ENCODE measurements around the gene PAX3. TPM values are rescaled to one million over a fixed set of nuclear protein-coding genes. Genes with fewer than 3 reads are reported as not detected.
A peak's percentile ranks its signal among the peaks of the same experiment; 100 is the strongest.

The PAX3 gene
- total and polyA plus RNA-seq, 4 donors = not detected

DNA sequence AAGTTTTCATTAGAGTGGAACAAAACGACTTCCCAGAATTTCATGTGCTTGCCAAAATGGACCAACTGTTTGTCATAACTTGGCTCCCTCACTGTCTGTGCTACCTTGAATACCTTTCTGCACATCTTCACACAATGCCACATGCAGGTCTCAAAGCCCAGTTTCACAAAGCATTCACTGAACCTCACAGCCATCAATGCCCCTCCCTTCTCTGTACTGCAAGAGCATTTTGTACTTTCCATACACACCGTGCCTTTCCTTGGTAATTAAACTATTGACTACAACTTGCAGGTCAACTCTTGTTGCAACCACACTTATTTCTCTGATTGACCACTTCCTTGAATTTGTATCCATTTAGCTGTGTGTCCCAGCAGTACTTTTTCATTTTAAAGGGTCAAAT is 50.5 kb downstream of the PAX3 start:
- Histone ChIP-seq H3K36me3 (ENCODE audit: control insufficient read depth in 4 of 4, insufficient read depth in 4 of 4, low read length in 4 of 4) (no peaks in the 10 kb centered on the region), H3K4me1 (ENCODE audit: control insufficient read depth in 5 of 5, insufficient read depth in 5 of 5, low read length in 5 of 5) (no peaks in the 10 kb centered on the region), H3K27me3 (ENCODE audit: control insufficient read depth in 3 of 3, insufficient read depth in 3 of 3, low read length in 2 of 3) (peaks cover 0 to 22% (median 11%) of the 10 kb centered on the region in 3 donors), H3K4me3 (no peak overlapping the region), H3K9ac (ENCODE audit: insufficient read depth in 1 of 2, low read length in 2 of 2) (no peak overlapping the region), H3K9me3 (ENCODE audit: control insufficient read depth in 4 of 4, insufficient read depth in 3 of 4, low read length in 3 of 4) (no peaks in the 10 kb centered on the region), H3K27ac (ENCODE audit: low read depth in 1 of 2, low read length in 1 of 2) (no peak overlapping the region)
- ATAC-seq (ENCODE audit: insufficient read depth, low FRiP score) = no peak
- no peak for DNase-seq
- WGBS, 2 donors = 63 to 65% methylated on average over 2 of the region's 2 CpGs
- TF ChIP-seq, protein P1, sequence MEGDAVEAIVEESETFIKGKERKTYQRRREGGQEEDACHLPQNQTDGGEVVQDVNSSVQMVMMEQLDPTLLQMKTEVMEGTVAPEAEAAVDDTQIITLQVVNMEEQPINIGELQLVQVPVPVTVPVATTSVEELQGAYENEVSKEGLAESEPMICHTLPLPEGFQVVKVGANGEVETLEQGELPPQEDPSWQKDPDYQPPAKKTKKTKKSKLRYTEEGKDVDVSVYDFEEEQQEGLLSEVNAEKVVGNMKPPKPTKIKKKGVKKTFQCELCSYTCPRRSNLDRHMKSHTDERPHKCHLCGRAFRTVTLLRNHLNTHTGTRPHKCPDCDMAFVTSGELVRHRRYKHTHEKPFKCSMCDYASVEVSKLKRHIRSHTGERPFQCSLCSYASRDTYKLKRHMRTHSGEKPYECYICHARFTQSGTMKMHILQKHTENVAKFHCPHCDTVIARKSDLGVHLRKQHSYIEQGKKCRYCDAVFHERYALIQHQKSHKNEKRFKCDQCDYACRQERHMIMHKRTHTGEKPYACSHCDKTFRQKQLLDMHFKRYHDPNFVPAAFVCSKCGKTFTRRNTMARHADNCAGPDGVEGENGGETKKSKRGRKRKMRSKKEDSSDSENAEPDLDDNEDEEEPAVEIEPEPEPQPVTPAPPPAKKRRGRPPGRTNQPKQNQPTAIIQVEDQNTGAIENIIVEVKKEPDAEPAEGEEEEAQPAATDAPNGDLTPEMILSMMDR (IDR thresholded peaks at IDR 0.05; ENCODE audit: control extremely low read depth, extremely low read depth) = no peak

DNA sequence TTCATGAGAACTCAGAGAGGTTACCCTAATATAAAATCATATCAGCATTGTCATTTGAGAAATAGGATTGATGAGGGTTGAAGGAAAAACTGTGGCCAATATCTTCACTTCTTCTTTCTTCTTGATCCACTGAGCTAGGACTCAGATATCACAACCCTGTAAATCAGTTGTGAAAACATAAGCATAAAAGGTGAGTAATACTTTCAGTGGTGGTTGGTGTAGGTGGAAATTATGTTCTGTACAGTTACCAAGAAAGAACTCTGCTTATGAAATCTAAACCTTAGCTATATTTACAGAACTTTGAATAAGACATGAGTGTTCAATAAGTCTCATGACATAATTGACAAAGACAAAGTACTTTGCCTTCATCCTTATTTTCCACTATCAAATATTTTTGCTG is 56.3 kb downstream of the PAX3 start:
- Histone ChIP-seq H3K9ac (ENCODE audit: insufficient read depth in 1 of 2, low read length in 2 of 2) (no peak overlapping the region), H3K27ac (ENCODE audit: low read depth in 1 of 2, low read length in 1 of 2) (no peak overlapping the region), H3K9me3 (ENCODE audit: control insufficient read depth in 4 of 4, insufficient read depth in 3 of 4, low read length in 3 of 4) (no peaks in the 10 kb centered on the region), H3K27me3 (ENCODE audit: control insufficient read depth in 3 of 3, insufficient read depth in 3 of 3, low read length in 2 of 3) (peaks cover 0 to 76% (median 67%) of the 10 kb centered on the region in 3 donors), H3K36me3 (ENCODE audit: control insufficient read depth in 4 of 4, insufficient read depth in 4 of 4, low read length in 4 of 4) (no peaks in the 10 kb centered on the region), H3K4me1 (ENCODE audit: control insufficient read depth in 5 of 5, insufficient read depth in 5 of 5, low read length in 5 of 5) (no peaks in the 10 kb centered on the region), H3K4me3 (no peak overlapping the region)
- DNase-seq (no peak), ATAC-seq (ENCODE audit: insufficient read depth, low FRiP score) (no peak)
- TF ChIP-seq, protein P1 (IDR thresholded peaks at IDR 0.05; ENCODE audit: control extremely low read depth, extremely low read depth) = no peak

DNA sequence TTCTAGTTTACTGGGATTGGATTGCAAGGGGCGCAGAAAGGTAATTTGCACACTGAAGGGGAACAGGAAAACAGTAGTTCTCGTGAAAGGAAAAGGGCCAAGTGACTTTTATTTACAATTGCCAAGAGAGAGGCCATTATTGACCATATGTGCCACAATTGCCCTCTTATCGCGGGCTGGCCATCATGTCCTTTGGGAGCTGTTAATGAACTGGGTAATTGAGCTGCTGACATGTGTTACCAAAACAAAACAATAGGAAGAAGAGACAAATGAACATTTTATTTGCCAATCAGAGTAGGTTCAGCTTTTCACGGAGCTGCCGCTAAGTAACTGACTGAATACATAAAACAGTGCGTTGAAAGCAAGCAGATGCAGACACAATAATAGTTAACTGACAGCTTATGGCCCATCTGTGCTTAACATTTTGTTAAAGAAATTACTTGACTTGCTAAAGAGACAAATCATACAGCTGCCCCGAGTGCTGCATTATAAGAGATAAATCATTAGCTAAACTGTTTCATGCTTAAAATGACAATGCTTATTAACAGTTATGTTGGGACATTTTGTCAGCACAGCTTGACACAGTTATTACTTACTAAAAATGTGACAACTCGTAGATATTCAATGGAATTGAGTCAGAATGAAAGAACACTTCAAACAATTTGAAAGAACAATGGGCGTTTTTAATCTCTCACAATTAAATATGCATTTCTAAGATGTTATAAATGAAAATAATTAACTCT is 57.5 kb downstream of the PAX3 start:
- Histone ChIP-seq H3K27me3 (ENCODE audit: control insufficient read depth in 3 of 3, insufficient read depth in 3 of 3, low read length in 2 of 3) (peaks cover 0 to 84% (median 74%) of the 10 kb centered on the region in 3 donors), H3K4me1 (ENCODE audit: control insufficient read depth in 5 of 5, insufficient read depth in 5 of 5, low read length in 5 of 5) (no peaks in the 10 kb centered on the region), H3K9ac (ENCODE audit: insufficient read depth in 1 of 2, low read length in 2 of 2) (no peak overlapping the region), H3K9me3 (ENCODE audit: control insufficient read depth in 4 of 4, insufficient read depth in 3 of 4, low read length in 3 of 4) (no peaks in the 10 kb centered on the region), H3K27ac (ENCODE audit: low read depth in 1 of 2, low read length in 1 of 2) (no peak overlapping the region), H3K4me3 (no peak overlapping the region), H3K36me3 (ENCODE audit: control insufficient read depth in 4 of 4, insufficient read depth in 4 of 4, low read length in 4 of 4) (no peaks in the 10 kb centered on the region)
- ATAC-seq (ENCODE audit: insufficient read depth, low FRiP score) (no peak), DNase-seq (peak in 2 of 3 donors; percentile 24 to 28)
- 11 to 16% methylated on average over 10 of the region's 10 CpGs for WGBS, 2 donors
- TF ChIP-seq, protein P1 (IDR thresholded peaks at IDR 0.05; ENCODE audit: control extremely low read depth, extremely low read depth) = no peak

DNA sequence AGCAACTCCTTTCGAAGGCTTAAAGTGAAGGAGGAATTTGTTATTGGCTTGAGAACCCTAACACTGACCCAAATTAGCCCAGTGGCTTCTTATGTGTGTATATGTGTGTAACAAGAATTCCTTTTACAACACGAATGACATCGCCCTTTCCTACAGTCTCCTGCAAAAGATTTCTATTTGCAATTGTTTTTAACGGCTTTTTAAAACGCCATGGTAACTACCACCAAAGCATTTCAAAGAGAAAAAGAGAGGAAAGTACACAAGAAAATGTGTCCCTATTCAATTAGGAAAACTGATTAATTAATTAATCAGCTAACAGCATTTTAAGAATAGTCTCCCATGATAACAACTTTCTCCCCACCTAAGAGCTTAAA is 58.1 kb downstream of the PAX3 start:
- no peak overlapping the region for H3K4me3 ChIP-seq
- no peaks in the 10 kb centered on the region for H3K9me3 ChIP-seq (ENCODE audit: control insufficient read depth in 4 of 4, insufficient read depth in 3 of 4, low read length in 3 of 4)
- H3K36me3 ChIP-seq (ENCODE audit: control insufficient read depth in 4 of 4, insufficient read depth in 4 of 4, low read length in 4 of 4) = no peaks in the 10 kb centered on the region
- WGBS, 2 donors = 21 to 22% methylated on average over 5 of the region's 5 CpGs
- H3K9ac ChIP-seq (ENCODE audit: insufficient read depth in 1 of 2, low read length in 2 of 2) = no peak overlapping the region
- no peak for ATAC-seq (ENCODE audit: insufficient read depth, low FRiP score)
- H3K27ac ChIP-seq (ENCODE audit: low read depth in 1 of 2, low read length in 1 of 2) = no peak overlapping the region
- peak in 2 of 3 donors; percentile 14 to 30 for DNase-seq
- TF ChIP-seq, protein P1 (IDR thresholded peaks at IDR 0.05; ENCODE audit: control extremely low read depth, extremely low read depth) = no peak
- no peaks in the 10 kb centered on the region for H3K4me1 ChIP-seq (ENCODE audit: control insufficient read depth in 5 of 5, insufficient read depth in 5 of 5, low read length in 5 of 5)
- H3K27me3 ChIP-seq (ENCODE audit: control insufficient read depth in 3 of 3, insufficient read depth in 3 of 3, low read length in 2 of 3) = peaks cover 0 to 79% (median 78%) of the 10 kb centered on the region in 3 donors
